Renal pelvis (tissue), 4 donors: ENCODE results near the gene SNX7. TPM values are rescaled to one million over a fixed set of nuclear protein-coding genes. Genes with fewer than 3 reads are reported as not detected.
A peak's percentile ranks its signal among the peaks of the same experiment; 100 is the strongest.

Source experiments
- DNase-seq: peaks from one replicate; pipeline ENCODE4 v3.0.0-alpha.2; 2013
- polyA plus RNA-seq, 3 donors: library from polyadenylated mRNA; unstranded; fragments of 120-200 nt; gene quantifications; one replicate each; pipeline ENCODE4 v1.2.1, GENCODE V29; 2013; ENCODE audit not compliant: insufficient read length in 3 of 3

The SNX7 gene
- polyA plus RNA-seq, 3 donors = 32.3 to 38.1 (median 36.7) TPM

DNA sequence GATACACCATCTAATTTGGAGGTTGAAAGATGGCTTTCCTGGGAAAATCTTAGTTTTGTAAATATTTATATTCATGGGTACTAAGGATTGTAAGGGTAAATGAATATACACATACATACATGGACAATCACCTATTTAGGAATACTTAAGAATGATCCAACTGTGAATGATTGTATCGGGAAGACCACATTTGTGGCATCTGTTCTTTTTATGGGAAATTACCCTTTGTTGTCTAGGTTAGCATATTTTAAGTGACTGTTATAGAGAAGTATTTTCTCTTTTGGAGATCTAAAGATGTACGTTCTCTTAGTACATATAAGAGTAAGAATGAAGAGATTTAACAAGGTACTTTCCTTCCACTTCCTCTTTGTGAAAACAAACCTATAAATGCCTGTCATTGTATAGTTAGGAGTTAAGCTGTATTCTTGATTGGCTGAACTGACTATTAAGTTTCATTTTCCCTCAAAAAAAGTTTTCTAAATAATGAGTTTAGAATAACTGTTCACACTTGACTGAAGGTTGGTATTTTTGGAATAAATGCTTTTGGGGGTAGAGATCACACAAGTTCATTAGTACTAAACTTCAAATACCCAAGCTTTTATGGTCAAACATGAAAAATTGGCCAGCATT is 26.7 kb downstream of the SNX7 start:
- DNase-seq = no peak

DNA sequence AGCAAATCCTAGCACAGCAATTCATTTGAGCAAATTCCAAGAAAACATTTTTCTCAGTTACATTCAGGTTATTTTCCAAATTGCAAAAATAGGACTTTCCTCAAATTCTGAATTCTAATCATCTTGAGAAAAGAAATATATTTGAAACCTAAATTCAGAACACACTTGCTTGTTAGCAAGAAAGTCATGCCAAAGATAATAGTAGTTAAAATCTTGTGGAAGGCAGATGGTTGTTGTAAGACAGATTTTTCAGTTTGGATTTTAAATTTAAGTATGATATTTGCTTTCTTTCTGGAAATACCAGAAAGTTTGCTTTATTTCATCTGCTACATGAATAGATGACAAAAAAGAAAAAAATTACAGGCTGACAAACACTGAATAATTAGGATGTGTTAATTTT is 29.1 kb downstream of the SNX7 start:
- DNase-seq = no peak

DNA sequence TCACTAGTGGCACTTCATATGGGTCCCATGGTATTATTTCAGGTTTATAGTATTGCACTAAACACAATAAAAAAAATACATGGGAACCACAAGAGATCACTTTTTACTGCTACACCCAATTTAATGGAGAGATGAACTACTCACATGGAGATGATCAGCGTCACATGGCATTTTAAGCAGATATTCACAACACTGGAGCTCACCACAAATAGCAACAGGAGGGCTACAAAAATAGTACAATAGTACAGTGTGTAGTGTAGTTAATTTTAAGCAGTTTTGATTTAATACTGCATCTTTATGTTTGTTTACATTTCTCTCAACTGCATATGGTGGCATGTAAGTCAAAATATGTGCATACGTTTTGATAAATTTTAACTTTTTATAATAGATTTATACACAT is 31.0 kb downstream of the SNX7 start:
- no peak for DNase-seq

DNA sequence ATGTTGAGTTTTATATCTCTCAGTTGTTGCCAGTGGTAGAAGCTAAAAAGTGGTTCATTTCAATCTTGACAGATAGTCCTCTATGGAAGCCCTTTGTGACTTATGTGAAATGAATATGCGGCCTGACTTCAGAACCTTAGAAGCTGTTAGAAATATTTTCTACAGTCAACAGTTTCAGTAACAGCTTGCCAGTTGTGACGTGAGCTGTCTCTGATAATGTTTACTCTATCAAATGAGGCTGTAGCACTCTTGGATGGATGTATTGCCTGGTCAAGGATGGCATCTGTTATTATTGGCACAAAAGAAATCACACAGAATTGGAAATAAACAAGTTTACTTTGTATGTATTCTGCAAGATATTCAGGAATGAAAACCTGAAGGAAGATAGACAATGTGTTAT is 31.9 kb downstream of the SNX7 start:
- no peak for DNase-seq

DNA sequence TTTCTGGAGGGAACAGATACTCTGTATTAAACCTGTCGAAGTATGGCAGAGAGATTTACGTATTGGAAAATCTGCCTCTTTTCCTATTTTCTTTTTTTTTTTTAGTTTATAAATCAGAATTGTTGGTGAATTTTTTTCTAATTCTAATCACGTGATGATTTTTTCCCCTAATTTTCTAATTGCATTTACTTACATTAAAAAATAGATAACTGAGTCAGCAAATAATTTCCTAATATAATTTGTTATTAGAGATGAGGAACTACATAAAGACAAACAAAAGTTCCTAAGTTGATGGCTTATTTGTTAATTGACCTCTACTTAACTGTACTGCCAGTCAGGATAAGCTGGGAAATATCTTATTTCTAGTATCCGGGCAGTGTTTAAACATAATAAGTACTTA is 34.6 kb downstream of the SNX7 start:
- DNase-seq = no peak

DNA sequence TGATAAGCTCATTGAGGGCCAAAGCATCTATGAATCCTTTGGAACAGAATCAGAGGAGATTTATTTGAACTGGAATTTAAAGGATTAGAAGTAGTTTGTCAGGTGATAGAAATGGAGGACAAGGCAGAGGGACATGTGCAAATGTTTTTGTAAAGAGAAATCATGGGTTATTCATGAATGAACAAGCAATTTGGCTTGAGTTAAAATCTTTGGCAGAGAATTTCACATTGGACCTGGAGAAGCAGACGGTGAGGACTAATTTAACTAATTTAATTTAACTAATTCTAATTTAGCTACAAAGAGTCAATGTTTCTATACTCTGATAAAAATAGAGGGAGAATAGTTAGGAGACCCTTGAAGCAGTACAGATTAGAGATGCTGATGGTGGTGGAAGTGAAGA is 36.3 kb downstream of the SNX7 start:
- no peak for DNase-seq

DNA sequence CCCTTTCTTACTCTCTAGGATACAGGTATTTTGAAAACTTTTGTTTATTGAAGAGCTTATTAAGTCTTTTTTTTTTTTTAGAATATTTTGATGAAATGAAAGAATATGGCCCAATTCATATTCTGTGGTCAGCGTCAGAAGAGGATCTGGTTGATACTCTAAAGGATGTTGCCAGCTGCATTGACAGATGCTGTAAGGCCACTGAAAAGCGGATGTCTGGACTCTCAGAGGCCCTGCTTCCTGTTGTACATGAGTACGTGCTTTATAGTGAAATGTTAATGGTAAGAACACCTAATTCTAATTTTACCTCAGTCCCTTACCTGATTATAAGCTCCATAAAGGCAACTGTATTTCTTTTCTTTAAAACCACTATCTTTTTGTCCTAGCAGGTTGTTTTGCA is 37.1 kb downstream of the SNX7 start:
- no peak for DNase-seq

DNA sequence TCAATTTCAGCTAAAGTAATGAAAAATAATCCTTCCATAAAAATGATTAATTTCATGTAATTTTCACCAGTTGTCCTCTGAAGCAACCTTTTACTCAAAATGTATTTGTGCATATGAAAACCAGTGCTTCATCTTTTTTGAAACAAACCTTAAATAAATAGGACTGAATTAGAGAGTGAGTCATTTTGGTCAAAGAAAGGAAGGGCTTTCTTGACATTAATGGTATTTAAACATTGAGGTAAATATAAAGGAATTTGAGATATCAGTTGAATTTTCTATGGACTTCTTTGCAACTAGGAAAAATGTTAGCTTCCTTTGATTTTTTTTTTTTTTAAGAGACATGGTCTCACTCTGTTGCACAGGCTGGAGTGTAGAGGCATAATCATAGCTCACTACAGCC is 38.7 kb downstream of the SNX7 start:
- no peak for DNase-seq

DNA sequence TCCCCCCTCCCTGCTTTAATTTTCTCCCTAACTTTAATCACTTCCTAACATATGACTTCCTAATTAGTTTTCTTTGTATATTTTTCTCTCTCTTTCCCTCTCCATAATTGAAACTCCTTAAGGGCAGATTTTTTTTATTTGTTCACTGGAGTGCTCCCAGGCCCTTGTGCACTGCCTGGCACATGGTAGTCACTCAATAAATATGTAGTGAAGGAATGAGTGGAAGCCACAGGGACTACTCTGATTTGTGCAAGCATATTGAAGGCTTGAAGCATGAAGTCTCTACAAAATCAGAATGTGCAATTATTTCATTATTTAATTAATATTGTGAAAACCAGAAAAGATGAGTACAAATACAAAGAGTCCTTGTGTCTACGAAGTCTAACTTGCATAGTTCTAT is 41.5 kb downstream of the SNX7 start:
- DNase-seq = no peak

DNA sequence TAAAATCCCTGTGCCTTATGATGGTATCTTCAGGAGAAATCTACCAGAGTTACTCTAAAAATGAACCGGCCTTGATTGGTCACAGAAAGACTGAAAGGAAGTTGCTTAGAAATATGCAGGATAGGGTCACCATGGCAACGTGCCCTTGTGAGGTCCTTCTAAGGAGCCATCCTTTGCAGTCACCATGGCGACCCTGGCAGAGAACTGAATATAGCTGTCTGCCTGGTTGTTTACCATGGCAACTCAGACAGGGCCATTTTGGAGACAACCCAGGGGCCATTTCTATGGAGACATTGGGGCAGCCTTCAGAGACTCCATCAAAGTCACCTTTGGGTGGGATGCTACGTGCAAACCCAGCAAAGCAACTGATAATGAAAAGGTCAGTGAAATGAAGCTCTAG is 43.0 kb downstream of the SNX7 start:
- no peak for DNase-seq

DNA sequence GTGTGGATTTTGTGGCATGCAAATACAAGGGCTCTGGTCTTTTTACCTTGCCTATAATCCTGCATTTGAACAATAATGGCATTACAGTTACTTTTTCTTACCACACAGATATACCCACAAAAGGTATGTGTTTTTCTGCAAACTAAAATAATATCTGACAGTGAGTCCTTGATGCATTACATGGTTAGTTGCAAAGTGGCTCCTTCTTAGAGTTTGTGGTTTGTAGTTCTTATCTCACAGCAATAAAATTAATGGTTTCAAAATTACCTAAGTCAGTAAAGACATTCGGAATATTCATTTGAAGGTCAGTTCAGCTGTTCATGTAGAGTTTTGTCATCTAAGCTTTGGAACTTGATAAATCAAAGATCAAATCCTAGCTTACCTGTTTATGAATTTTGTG is 43.5 kb downstream of the SNX7 start:
- DNase-seq = no peak

DNA sequence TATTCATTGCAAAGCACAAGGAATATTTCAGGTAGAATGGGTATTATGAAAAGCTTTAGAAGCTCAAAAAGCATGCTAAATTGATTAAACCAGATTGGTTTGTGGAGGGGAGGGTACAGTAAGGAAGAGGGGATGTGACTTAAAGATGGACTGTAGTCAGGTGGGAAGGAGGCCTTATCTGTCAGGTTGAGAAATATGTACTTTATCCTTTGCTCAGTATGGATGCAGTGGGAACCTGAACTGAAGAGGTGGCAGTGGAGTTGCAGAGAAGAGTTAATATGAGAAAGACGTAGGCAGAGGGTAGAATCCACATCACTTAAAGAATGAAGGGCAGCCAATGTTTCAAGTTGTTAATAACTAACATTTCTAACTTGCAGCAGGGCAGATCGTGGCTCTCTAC is 44.1 kb downstream of the SNX7 start:
- no peak for DNase-seq

DNA sequence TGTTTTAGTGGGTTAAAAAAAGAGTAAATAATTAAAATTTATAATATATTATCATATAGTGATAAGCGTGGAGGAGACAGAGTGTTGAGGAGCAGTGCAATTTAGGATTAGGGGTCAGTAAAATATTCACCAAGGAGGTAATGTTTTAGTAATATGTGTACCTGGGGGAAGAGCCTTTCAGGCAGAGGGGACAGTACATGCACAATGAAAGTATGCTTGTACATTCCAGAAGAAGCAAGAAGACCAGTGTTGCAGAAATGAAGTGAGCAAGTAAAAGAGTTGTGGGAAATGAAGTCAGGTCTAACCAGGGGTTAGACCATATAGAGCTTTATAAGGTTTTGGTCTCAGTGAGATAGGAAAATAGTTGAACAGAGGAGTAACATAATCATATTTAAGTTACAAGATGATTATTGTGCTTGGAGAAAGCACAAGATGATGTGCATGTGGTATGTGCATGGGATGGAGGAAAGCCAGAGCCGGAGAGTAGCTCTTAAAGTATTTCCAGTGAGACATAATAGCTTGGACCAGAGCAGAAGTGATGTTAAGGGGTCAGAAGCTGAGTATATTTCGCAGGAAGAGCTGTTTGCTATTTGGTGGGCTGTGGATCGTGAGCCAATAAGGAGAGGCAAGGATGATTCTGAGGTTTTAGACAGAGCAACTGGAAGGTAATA is 44.8 kb downstream of the SNX7 start:
- DNase-seq = no peak

DNA sequence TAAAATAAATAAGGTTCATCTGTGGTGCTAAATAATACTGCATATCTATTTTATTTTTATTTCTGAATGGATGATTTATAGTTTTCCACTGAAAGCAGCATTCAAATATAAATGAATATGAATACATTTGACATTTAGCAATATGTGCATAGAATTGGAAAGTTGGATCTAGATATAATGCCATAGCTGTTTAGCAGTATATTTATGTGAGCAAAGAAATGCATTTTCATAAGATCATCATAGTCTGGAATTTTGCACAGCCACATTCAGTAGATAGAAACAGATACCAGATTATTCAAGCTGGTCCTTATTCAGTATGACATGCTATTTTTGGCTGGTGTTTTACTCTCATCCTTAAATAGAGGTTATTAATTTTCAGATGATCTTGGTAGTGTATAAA is 46.0 kb downstream of the SNX7 start:
- no peak for DNase-seq

DNA sequence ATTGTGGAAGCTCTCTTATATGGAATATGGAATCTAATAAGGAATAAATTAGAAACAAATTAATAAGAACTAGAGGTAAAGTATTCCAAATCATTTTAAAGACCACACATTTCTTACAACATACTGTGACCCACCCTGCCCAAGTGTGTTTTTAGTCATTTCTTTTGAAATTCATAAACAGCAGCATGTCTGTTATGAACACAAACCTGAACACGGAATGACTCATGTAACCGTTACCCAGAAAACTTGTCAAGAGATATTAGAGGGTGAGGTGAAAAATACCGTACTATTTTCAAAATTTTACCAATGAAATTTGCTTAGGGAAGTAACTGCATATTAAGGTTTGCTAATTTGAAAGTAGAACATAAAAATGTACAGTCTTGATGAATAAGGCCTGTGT is 48.4 kb downstream of the SNX7 start:
- DNase-seq = no peak

DNA sequence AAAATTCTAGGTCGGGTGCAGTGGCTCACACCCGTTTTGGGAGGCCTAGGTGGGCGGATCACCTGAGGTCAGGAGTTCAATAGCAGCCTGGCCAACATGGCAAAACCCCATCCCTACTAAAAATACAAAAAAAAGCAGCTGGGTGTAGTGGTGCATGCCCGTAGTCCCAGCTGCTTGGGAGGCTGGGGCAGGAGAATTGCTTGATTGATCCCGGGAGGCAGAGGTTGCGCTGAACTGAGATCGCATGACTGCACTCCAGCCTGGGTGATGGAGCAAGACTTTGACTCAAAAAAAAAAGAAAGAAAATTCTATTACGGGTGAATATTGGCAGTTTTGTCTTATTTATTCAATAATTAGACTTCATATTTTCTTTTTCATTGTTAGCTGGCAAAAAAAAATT is 62.1 kb downstream of the SNX7 start:
- no peak for DNase-seq

DNA sequence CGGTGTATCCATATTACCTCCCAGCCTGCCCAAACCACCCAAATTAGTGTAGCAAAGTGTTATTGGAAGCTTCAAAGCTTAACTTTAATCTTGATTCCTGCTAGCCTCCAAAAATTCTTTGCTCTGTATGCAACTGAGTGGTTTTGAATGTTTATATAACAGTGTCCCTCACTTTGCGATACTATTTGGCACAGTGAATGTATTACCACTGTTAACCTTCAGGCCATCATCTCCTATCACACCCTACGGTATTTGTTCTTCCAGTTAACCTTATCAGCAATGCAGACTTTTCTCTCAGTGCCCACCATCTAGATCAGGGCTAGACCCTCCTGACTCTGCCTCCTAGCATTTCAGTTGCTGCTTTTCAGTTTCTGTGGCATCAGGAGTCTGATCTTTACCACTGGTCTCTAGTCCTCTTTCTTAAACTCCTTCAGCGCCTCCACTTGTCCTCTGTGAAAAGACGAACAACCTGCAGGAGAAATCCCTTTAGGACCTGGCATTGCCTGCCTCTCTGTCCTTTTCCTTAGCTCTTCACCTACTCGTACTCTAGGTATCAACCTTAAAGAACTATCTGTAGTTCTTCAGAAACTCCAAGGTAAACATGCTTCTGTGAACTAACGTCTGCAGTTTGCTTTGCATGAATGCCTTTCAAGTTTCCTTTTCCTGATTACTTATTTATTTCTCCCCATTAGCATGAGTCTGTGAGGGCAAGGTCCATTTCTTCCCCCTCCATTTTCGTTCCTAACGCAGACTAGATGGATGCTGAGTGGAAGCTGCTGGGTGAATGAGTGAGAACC is 71.7 kb downstream of the SNX7 start:
- DNase-seq = peak; percentile 28

DNA sequence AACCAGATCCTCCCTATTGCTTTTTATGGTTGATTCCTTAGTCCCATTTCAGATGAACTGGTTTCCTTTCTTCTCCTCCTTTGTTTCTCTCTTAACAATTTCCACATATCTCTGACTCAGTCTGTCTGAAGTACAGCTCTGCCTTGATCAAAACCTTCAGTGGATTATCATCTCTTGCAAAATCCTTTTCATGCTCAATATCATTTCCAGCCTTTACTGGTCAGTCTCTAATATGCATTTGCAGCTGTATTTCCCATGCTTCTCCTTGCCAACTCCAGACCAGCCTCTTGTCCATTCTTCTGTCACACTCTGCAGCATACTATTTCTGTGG is 72.2 kb downstream of the SNX7 start:
- DNase-seq = no peak

DNA sequence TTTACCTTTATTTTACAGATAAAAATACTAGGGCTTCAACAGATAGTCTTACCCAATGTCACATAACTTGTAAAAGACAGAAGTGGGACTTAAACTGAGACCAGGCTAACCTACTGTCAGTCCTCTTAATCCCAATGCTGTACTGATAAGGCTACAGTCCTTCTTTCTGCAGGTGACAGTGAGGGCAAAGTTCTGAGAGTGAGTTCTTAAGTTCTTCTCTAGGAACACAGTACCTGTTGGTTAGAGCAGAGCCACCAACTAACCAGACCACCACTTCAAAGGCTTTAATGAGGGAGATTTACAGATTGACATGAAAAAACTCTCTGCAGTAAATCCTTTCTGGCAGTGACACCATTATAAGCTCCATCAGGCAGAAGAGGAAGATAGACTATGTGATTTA is 74.2 kb downstream of the SNX7 start:
- no peak for DNase-seq

DNA sequence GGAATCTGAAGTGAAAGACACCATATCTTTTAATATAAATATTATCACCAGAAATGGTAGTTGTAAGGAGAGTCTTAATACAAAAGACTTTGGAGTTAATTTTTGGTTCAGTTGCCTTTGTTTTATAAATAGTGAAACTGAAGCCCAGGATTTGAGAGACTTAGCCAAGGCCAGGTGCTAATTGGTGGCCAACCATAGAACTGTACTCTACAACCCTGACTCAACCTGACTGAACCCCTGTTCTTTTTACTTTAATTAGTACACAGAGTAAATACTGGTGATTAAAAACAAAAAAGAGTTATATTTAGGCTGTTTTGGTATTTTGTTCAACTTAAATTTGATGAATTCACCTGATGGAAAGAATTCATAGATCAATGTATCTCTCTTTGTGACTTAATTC is 76.3 kb downstream of the SNX7 start:
- no peak for DNase-seq

DNA sequence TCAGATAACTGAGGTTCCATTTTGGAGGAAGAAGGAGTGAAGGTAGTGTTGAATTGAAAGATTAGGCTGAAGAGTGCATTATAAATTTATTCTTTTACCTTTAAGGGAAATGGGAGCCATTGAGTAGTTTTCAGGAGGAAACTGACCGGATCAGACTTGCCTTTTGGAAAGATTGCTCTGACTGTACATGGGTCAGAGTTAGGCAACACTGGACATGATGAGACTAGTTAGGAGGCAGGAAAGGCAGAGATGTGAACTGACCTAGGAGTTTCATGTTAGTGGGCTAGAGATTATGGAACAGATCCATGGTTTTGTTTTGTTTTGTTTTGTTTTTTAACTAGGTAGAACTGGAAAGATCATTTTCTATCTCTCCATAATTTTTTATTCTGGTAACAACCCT is 78.2 kb downstream of the SNX7 start:
- DNase-seq = no peak

DNA sequence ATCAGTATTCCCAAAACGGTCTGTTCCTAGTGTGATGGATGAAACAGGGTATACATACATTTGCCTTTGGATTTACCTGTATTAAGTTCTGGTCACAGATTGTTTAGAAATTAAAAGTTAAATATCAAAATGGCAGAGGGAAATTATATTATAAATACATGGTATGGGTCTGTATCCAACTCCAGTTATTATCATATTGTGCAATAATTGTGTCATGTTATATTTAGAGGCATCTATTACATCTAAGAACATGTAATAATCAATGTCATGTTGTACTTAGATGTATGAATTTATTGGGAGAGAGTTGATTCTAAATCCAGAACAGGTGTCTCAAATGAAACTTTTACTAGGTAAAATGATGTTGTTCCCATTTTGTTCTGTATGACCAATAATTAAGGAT is 79.6 kb downstream of the SNX7 start:
- no peak for DNase-seq

DNA sequence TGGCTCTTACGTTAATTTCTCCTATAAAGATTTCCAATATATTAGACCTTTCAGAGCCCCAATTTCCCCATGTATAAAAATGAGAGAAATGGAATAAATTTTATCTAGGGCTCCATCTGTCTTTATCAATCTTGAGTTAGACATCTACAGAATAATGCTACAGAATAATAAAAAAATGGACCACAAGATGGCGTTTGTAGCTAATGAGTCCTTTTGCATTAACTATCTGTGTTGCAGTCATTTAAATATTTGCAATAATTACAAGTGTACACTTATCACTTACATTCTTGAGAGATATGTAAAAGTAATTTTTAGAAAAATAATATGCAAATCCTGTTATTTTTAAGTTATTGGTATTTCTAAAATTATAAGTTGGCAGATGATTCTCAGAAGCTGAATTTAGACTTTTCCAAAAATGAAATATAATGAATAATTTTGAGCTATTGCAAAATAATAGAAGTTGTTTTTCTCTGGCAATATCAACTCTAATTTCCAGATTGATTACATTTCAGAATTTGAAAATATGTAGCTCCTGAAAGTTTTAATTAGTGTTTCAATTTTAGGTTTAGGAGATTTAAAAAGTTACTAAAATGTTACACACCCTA is 87.7 kb downstream of the SNX7 start:
- DNase-seq = no peak
